ENCODE data around the gene SETDB2.

The SETDB2 gene

DNA sequence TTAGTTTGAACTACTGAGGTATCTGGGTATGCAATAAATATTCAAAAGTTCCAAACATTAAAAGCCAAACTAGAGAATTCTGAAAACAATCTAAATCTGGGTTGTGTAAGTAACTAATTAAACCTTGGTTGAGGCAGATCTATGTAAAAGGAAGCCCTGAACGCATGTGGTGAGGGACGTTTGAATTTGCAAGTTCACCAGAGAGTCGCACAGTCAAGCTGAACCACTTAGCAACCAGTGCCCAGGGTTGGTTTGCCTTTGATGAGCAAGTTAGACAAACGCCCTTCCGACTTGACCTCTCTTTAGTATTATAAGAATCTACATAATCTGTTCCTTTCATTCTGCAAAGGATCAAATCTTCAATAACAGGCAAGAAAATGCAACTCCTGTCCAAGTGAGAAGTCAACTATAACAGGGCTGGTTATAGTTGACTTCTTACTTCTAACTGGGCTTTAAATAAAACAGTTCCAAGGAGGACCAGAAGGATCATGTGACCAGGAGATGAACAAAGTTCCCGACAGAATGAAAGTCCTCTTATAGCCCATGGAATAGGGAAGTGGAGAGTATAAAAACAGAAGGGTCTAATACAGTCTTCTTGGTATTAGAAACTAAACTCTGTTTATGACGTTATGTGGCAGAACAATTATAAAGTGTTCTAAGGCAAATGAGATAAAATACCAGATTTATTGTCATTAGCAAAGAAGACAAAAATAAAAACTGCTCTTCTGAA lies 92.2 kb downstream of the SETDB2 start:
- DNase-seq = no peak

DNA sequence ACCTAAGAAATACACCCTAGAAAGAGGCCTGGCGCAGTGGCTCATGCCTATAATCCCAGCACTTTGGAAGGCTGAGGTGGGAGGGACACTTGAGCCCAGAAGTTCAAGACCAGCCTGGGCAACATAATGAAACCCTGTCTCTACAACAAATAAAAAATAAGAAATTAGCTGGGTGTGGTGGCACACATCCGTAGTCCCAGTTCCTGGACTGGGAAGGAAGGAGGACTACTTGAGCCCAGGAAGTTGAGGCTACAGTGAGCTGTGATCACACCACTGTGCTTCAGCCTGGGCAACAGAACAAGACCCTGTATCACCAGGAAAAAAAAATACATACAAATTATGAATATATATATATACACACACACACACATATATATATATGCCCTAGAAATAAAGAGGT lies 94.3 kb downstream of the SETDB2 start:
- DNase-seq = no peak

DNA sequence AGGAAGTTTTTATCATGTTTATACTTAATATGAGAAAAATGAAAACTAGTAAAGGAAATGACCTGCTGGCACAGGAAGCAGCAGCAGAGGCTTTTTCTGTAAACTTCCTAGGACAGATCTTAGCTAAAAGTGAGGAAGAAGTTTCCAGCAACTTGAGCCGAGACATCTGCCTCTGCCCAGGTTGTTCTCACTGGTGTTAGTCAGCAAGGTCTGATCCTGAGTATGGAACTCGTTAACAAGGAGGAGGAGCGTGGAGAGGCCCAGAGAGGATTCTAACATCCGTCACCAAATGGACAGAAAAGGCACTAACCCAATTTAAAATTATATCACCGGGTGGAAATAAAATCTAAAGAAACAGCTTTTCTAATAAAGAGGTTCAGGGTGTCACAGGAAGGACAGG lies 95.2 kb downstream of the SETDB2 start:
- DNase-seq = no peak

DNA sequence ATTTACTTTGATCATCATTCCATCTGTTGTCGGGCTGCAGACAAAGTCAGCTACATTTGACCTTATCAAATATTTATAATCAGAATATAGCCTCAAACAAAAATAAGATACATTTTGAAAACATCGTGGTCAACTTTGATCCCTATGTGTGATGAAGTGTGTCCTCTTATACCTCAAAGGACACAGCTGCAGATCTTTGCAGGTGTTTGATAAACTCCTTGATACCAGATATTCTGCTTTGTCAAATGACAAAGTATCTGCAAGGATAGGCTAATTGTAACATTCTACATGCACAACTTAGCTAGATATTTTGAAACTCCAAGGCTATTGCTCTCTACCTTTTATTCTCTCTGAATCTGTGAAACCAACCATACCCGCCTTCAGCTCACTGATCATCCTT lies 95.7 kb downstream of the SETDB2 start:
- no peak for DNase-seq

DNA sequence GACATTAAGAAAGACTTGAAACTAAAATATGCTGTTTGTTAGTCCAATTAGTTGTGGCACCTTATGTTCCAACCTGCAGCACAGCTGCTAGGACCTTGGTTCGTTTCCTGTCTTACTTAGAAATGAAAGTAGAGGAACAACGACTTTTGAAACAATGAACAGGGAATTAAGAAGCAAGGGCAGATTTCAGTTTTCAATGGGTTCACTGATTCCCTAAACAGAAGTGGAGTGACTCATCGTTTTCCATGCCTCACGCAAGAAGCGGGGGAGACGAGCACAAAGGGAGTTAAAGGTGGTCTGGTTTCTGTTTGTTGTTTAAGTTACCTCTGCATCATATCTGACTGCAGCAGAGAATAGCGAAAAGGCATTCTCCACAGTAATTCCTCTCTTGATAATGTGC lies 96.5 kb downstream of the SETDB2 start:
- DNase-seq = no peak

DNA sequence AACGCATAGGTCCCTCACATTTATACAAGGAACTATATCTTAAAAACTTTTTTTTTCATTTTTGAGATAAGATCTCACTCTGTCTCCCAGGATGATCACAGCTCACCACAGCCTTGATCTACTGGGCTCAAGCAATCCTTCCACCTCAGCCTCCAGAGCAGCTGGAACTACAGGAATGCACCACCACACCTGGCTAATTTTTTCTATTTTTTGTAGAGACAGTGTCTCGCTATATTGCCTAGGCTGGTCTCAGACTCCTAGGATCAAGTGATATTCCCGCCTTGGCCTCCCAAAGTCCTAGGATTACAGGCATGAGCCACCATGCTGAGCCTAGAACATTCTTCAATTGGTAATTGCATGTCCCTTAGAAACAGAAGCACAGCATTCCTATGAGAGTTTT lies 99.6 kb downstream of the SETDB2 start:
- DNase-seq = no peak
